Endometrial microvascular endothelial cells (primary cell): ENCODE measurements around the gene KRTAP1-1. TPM values are rescaled to one million over a fixed set of nuclear protein-coding genes. Genes with fewer than 3 reads are reported as not detected.

ENCODE experiments used
- in situ Hi-C: cut with HindIII; loops from 2 replicates; pipeline ENCODE4 v1.10.0; 2017; ENCODE audit warnings: low sequenced_read_pairs, low pct_unique_long_range_greater_than_20kb; ENCODE audit errors: inconsistent ontology term
- total RNA-seq: library from RNA; depleted of rRNA; stranded (reverse); fragments of >200 nt; gene quantifications from one replicate; pipeline ENCODE4 v1.2.3, GENCODE V29; 2015; ENCODE audit errors: inconsistent ontology term

The KRTAP1-1 gene
- total RNA-seq, 1 donor from 2014 or later: not detected

DNA sequence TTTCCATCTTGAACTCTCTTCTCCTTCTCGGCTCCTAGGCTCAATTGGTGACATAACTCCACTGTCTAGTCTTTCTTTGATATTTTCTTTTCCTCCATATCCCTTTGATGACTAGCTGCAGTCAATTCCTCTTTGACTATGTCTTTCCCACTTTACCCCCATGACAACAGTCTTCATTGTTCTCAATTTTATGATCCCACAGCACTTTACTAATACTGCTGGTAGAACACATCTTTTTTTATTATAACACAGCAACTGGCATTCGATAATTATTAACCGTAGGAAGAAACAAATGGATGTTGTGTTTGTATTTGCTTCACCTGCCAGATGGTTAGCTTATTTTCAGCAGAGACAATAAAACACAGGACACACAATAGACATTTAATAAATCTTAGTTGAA, 48.6 kb downstream of the KRTAP1-1 start:
- in situ Hi-C loops: no loop called here

Other genes with a start within 250 kb of the KRTAP1-1 start
- not detected for gene KRT28, start 241.5 kb downstream of the KRTAP1-1 start, total RNA-seq
- 6.4 TPM for gene KRT10, start 218.8 kb downstream of the KRTAP1-1 start, total RNA-seq
- gene KRT12, start 174.2 kb downstream of the KRTAP1-1 start, total RNA-seq: not detected
- gene KRT20, start 156.2 kb downstream of the KRTAP1-1 start, total RNA-seq: not detected
- gene KRT23, start 103.8 kb downstream of the KRTAP1-1 start, total RNA-seq: not detected
- gene KRT39, start 74.5 kb downstream of the KRTAP1-1 start, total RNA-seq: not detected
- not detected for gene KRT40, start 57.1 kb downstream of the KRTAP1-1 start, total RNA-seq
- gene KRTAP3-3, start 47.3 kb downstream of the KRTAP1-1 start, total RNA-seq: not detected
- gene KRTAP3-2, start 41.5 kb downstream of the KRTAP1-1 start, total RNA-seq: not detected
- not detected for gene KRTAP3-1, start 32.3 kb downstream of the KRTAP1-1 start, total RNA-seq
- gene KRTAP1-5, start 14.2 kb downstream of the KRTAP1-1 start, total RNA-seq: not detected
- not detected for gene KRTAP1-4, start 11.3 kb downstream of the KRTAP1-1 start, total RNA-seq
- gene KRTAP1-3, start 6.6 kb downstream of the KRTAP1-1 start, total RNA-seq: not detected
- not detected for gene KRTAP2-1, start 5.9 kb upstream of the KRTAP1-1 start, total RNA-seq
- not detected for gene KRTAP2-2, start 13.8 kb upstream of the KRTAP1-1 start, total RNA-seq
- not detected for gene KRTAP2-3, start 18.7 kb upstream of the KRTAP1-1 start, total RNA-seq
- gene KRTAP2-4, start 24.4 kb upstream of the KRTAP1-1 start, total RNA-seq: not detected
- gene KRTAP4-7, start 42.7 kb upstream of the KRTAP1-1 start, total RNA-seq: not detected
- gene KRTAP4-8, start 56.7 kb upstream of the KRTAP1-1 start, total RNA-seq: not detected
- gene KRTAP4-16, start 60.8 kb upstream of the KRTAP1-1 start, total RNA-seq: not detected
- not detected for gene KRTAP4-9, start 63.9 kb upstream of the KRTAP1-1 start, total RNA-seq
- gene KRTAP4-11, start 76.9 kb upstream of the KRTAP1-1 start, total RNA-seq: not detected
- gene KRTAP4-12, start 82.7 kb upstream of the KRTAP1-1 start, total RNA-seq: not detected
- gene KRTAP4-6, start 99.1 kb upstream of the KRTAP1-1 start, total RNA-seq: not detected
- not detected for gene KRTAP4-5, start 108.4 kb upstream of the KRTAP1-1 start, total RNA-seq
- gene KRTAP4-4, start 119.3 kb upstream of the KRTAP1-1 start, total RNA-seq: not detected
- gene KRTAP4-3, start 126.8 kb upstream of the KRTAP1-1 start, total RNA-seq: not detected
- not detected for gene KRTAP4-2, start 136.8 kb upstream of the KRTAP1-1 start, total RNA-seq
- not detected for gene KRTAP4-1, start 143.5 kb upstream of the KRTAP1-1 start, total RNA-seq
- not detected for gene KRTAP9-1, start 148.4 kb upstream of the KRTAP1-1 start, total RNA-seq
- gene KRTAP9-2, start 185.2 kb upstream of the KRTAP1-1 start, total RNA-seq: not detected
- not detected for gene KRTAP9-3, start 191.0 kb upstream of the KRTAP1-1 start, total RNA-seq
- gene KRTAP9-8, start 196.5 kb upstream of the KRTAP1-1 start, total RNA-seq: not detected
- not detected for gene KRTAP9-4, start 208.2 kb upstream of the KRTAP1-1 start, total RNA-seq
- not detected for gene KRTAP9-9, start 213.9 kb upstream of the KRTAP1-1 start, total RNA-seq
- not detected for gene KRTAP9-6, start 223.9 kb upstream of the KRTAP1-1 start, total RNA-seq
- not detected for gene KRTAP9-7, start 234.2 kb upstream of the KRTAP1-1 start, total RNA-seq